Retinal pigment epithelial cell (primary cell): ENCODE data around the gene KLC4.

Experiments
- DNase-seq: peaks from one replicate; pipeline ENCODE4 v3.0.0-alpha.2; 2010; ENCODE audit warnings: low read depth
- H3K4me3 ChIP-seq: 2 replicates; pipeline ENCODE4 v1.5.1; 2011; ENCODE audit warnings: mild to moderate bottlenecking, low read length, control low read depth, moderate library complexity
- TF ChIP-seq, protein P1 (sequence below): conservative IDR thresholded peaks from 2 replicates; pipeline ENCODE4 v1.5.1; 2011; ENCODE audit warnings: low read depth, low read length, control low read depth, inconsistent platforms

The KLC4 gene

GRCh38 chr6:43062818-43063217, 3.4 kb downstream of the KLC4 start:
- no peak for DNase-seq
- no peak overlapping the region for H3K4me3 ChIP-seq
- TF ChIP-seq, protein P1, sequence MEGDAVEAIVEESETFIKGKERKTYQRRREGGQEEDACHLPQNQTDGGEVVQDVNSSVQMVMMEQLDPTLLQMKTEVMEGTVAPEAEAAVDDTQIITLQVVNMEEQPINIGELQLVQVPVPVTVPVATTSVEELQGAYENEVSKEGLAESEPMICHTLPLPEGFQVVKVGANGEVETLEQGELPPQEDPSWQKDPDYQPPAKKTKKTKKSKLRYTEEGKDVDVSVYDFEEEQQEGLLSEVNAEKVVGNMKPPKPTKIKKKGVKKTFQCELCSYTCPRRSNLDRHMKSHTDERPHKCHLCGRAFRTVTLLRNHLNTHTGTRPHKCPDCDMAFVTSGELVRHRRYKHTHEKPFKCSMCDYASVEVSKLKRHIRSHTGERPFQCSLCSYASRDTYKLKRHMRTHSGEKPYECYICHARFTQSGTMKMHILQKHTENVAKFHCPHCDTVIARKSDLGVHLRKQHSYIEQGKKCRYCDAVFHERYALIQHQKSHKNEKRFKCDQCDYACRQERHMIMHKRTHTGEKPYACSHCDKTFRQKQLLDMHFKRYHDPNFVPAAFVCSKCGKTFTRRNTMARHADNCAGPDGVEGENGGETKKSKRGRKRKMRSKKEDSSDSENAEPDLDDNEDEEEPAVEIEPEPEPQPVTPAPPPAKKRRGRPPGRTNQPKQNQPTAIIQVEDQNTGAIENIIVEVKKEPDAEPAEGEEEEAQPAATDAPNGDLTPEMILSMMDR, result no peak

GRCh38 chr6:43070028-43070632, 10.7 kb downstream of the KLC4 start:
- TF ChIP-seq, protein P1, result peak; percentile 69
- DNase-seq, result no peak
- no peak overlapping the region for H3K4me3 ChIP-seq

DNA sequence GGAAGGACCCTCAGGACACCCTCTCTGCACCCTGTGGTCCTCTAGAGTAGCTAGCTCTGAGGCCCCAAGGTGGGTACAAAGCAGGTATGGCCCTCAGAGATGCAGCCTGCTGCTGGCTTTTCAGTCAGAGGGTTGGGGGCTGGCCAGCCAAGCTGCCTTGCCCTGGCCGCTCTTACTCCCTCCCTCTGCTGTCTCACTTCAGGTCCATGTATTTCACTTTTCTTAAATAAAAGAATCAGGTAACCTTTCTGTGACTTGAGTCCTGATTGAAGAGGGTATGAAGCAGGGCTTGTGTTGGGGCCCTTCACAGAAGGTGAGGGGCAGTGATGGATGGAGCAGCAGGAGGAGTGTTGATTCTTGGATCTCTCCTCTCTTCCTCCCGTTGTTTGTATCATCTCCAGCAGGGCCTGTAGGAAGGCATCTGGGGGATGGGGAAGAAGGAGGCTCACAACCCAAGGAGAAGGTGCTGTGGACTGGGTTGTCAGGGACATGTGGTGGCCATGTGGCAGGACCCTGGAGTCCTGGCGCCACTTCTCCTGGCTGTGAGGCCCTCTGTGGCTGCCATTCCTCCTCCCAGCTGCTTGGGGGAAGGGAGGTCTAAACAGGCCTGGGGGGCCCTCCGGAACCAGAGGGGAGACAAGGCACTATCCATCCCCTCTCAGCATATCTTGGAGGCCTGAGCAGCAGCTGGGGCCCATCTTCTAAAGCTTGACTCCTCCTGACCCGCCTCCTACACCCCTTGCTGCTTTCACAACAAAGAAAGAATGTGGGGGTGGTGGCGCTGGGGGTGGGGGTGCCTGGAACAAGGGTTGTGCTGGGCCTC, 15.6 kb downstream of the KLC4 start:
- H3K4me3 ChIP-seq, result no peak overlapping the region
- TF ChIP-seq, protein P1, result no peak
- no peak for DNase-seq

DNA sequence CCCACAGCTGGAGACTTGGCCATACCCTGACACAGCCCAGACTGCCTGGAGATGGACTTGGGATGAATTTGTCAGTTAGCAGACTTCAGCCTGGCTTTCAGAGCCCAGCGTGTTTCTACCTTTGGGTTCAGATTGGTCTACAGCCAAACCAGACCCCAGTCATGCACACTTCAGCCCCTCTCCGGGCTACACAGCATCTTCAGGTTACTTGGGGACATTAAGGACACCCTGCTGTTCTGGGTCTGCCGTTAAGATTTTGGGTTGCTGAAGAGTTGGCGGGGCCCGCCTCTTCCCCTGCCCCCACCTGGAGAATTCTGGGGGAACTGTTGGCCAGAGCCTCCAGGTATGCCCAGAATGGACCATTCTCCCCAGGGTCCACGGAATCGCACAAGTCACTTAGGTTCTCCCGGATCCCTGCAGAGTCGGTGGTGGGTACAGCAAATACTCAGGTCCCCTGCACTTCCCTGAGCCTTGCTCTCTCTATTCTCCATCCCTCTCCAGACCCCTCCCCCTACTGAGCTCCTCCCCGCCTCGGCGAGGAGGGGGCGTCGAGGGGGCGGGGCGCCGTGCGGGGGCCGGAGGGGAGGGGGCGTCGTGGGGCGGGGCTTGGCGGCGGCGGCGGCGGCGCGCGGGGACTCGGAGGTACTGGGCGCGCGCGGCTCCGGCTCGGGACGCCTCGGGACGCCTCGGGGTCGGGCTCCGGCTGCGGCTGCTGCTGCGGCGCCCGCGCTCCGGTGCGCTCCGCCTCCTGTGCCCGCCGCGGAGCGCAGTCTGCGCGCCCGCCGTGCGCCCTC, 16.4 kb downstream of the KLC4 start, which contains the start of gene PTK7:
Gene PTK7 (plus strand): TSS at position 645 of the 794 bp plus-strand sequence. CDS start 175 bp downstream, outside the sequence.
- TF ChIP-seq, protein P1, result no peak
- peak within 1 kb of the TSS; percentile 87 for H3K4me3 ChIP-seq
- no peak for DNase-seq

DNA sequence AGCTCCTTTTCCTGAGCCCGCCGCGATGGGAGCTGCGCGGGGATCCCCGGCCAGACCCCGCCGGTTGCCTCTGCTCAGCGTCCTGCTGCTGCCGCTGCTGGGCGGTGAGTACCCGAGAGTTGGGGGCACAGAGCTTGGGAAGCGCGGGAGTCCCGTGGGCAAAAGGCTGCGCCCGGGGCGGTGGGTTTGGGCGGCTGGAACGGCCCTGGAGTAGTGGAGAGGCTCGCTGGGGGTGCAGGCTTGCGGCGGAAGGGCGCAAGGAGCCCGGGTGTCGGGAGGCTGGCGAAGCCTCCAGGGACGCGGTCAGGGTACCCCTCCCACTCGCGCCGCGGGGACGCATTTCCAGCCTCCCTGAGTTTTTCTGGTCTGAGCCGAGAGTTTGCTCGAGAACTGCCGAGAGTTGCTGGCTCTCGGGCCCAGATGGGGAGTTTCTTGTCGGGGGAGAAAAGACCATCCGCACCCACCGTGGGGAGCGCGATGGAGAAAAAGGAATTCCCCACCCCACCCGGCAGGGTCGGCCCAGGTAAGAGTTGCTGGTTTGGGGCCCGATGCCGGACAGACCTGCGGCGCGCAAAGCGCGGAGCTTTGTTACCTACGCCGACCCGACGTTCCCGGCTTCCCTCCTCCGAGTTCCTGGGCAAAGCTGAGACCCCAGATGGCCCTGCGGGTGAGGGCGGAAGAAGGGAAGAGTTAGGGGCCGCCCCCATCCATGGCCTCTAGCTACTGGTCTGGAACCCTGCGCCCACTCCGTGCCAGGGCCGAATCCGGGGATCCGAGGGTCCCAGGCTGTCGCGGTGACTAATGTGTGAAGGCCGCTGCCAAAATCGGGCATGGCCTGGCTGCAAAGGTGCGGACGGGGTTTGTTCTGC, 17.3 kb downstream of the KLC4 start:
- no peak for DNase-seq
- TF ChIP-seq, protein P1, result no peak
- H3K4me3 ChIP-seq, result peak overlapping the region; percentile 87

DNA sequence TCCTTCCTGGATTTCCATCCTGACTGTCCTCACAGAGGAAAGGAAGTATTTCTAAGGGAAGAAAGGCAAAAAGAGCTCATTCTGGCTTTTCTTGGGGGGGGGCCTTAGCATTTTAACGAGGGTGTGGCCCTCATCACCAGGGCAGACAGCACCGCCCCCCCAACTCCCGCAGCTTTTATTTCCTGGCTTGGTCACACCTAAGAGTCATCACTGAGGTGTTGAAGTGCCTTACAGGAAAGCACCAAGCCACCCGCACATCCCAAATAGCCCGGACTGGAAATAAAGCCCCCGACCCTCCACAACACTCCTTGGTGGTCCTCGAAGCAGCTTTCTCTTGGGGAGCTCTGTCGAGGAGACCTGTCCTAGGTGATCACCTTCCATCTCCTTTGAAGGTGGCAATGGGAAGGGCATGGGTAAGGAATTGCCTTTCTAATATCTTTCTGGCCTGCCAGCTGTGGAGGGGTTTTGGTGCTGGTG, 17.9 kb downstream of the KLC4 start:
- TF ChIP-seq, protein P1, result no peak
- no peak for DNase-seq
- peak overlapping the region; percentile 87 for H3K4me3 ChIP-seq
